ENCODE measurements around the gene GPBP1.
"Not testable (repeated sequence)": the region's sequence is repeated elsewhere in the genome, so short reads cannot be mapped to it uniquely, and the experiment has no call there.

The GPBP1 gene

GRCh38 chr5:57178238-57178637 lies 4.4 kb downstream of the GPBP1 start:
- not testable (repeated sequence) for DNase-seq

GRCh38 chr5:57179262-57180200 lies 5.7 kb downstream of the GPBP1 start:
- no peak for DNase-seq

- no peak for DNase-seq
Measured at GRCh38 chr5:57181154-57181553, 7.3 kb downstream of the GPBP1 start.

- no peak for DNase-seq
Measured at GRCh38 chr5:57184322-57184721, 10.5 kb downstream of the GPBP1 start.

- no peak for DNase-seq
Measured at GRCh38 chr5:57185313-57185712, 11.5 kb downstream of the GPBP1 start.

- no peak for DNase-seq
Measured at GRCh38 chr5:57186194-57186593, 12.3 kb downstream of the GPBP1 start.

GRCh38 chr5:57187977-57188376 lies 14.1 kb downstream of the GPBP1 start:
- DNase-seq: not testable (repeated sequence)

- no peak for DNase-seq
Measured at GRCh38 chr5:57189515-57189914, 15.7 kb downstream of the GPBP1 start.

- DNase-seq: no peak
Measured at GRCh38 chr5:57190593-57190992, 16.7 kb downstream of the GPBP1 start.

- DNase-seq: no peak
Measured at GRCh38 chr5:57191163-57191562, 17.3 kb downstream of the GPBP1 start.

GRCh38 chr5:57191986-57192385 lies 18.1 kb downstream of the GPBP1 start:
- no peak for DNase-seq

- DNase-seq: not testable (repeated sequence)
Measured at GRCh38 chr5:57192832-57193231, 19.0 kb downstream of the GPBP1 start.

GRCh38 chr5:57193757-57194413 lies 20.0 kb downstream of the GPBP1 start:
- no peak for DNase-seq

GRCh38 chr5:57194653-57195052 lies 20.8 kb downstream of the GPBP1 start:
- no peak for DNase-seq

- no peak for DNase-seq
Measured at GRCh38 chr5:57195060-57195459, 21.2 kb downstream of the GPBP1 start.

- no peak for DNase-seq
Measured at GRCh38 chr5:57199866-57200265, 26.0 kb downstream of the GPBP1 start.

- DNase-seq: no peak
Measured at GRCh38 chr5:57202811-57203210, 29.0 kb downstream of the GPBP1 start.

GRCh38 chr5:57207007-57207653 lies 33.3 kb downstream of the GPBP1 start:
- no peak for DNase-seq

- no peak for DNase-seq
Measured at GRCh38 chr5:57207681-57208080, 33.8 kb downstream of the GPBP1 start.

- DNase-seq: no peak
Measured at GRCh38 chr5:57209316-57210040, 35.6 kb downstream of the GPBP1 start.

- no peak for DNase-seq
Measured at GRCh38 chr5:57210633-57211032, 36.8 kb downstream of the GPBP1 start.

- no peak for DNase-seq
Measured at GRCh38 chr5:57211039-57211438, 37.2 kb downstream of the GPBP1 start.

GRCh38 chr5:57215629-57216195 lies 41.9 kb downstream of the GPBP1 start:
- DNase-seq: no peak

All from activated CD8-positive, alpha-beta memory T cell treated with anti-CD3 and anti-CD28 coated beads, Interleukin-2, amount 50 U/mL, for 4 hours (primary cell).